ENCODE results near the gene APLP1. TPM values are rescaled to one million over a fixed set of nuclear protein-coding genes. Genes with fewer than 3 reads are reported as not detected.

Gene APLP1
- 0.99 and 2.6 TPM in 2 replicates for total RNA-seq
- 3.7 and 4.1 TPM in 2 replicates for polyA plus RNA-seq
- 7.0 and 7.5 TPM in 2 replicates for polyA plus RNA-seq (2012)
- polyA minus RNA-seq (ENCODE audit: low replicate concordance) = 0.47 and 3.3 TPM in 2 replicates

DNA sequence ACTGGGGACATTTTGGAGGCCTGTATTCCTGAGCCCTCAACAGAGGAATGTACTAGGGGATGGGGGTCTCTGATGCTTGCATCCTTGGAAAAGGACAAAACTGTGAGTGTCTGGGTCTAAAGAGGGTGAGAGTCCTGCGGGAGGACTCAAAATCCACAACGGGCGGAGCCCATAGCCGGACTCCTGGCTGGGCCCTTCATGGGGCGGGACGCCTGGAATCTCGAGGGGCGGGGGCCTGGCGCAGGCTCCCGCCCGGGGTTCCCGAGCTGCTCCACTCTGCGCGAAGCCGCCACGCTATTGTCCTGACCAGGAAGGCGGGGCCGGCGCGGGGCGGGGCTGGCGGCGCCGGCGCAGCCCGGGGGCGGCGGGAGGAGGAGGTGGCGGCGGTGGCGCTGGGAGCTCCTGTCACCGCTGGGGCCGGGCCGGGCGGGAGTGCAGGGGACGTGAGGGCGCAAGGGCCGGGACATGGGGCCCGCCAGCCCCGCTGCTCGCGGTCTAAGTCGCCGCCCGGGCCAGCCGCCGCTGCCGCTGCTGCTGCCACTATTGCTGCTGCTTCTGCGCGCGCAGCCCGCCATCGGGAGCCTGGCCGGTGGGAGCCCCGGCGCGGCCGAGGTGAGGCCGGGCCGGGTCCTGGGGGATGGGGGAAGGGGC lies at the start of gene APLP1:
TSS of gene APLP1 (plus strand) at position 403 of the 651 bp plus-strand sequence. CDS start at position 466, 63 bp downstream.
- Histone ChIP-seq H3K4me2 (ENCODE audit: extremely low read depth, insufficient read depth, low read length) (peak within 1 kb of the TSS; percentile 71), H3K27me3 (ENCODE audit: control insufficient read depth, insufficient read depth, low read length) (peaks cover 17% of the 10 kb centered on the region), H3K4me3 (replicated peaks in 1 of 4; ENCODE audit: control extremely low read depth in 1 of 4, insufficient read depth in 1 of 4, low read depth in 3 of 4, low read length in 4 of 4) (peak within 1 kb of the TSS; percentile 6 to 47 (median 18)), H3K36me3 (ENCODE audit: control insufficient read depth, insufficient read depth, low read length) (no peaks in the 10 kb centered on the region), H3K79me2 (ENCODE audit: control insufficient read depth, insufficient read depth, low read length) (no peaks in the 10 kb centered on the region), H2AFZ (ENCODE audit: low read length) (no peak within 1 kb of the TSS), H3K27ac (ENCODE audit: insufficient read depth, low read length) (no peak within 1 kb of the TSS), H3K4me1 (ENCODE audit: control insufficient read depth, extremely low read depth, insufficient read depth, low read length) (peaks cover 12% of the 10 kb centered on the region), H4K20me1 (ENCODE audit: control insufficient read depth, extremely low read depth, insufficient read depth, low read length) (no peaks in the 10 kb centered on the region), H3K9ac (ENCODE audit: insufficient read depth, low read length) (no peak within 1 kb of the TSS), H3K9me3 (ENCODE audit: control insufficient read depth, insufficient read depth, low read depth, low read length) (no peaks in the 10 kb centered on the region)
- TF ChIP-seq, protein P1, sequence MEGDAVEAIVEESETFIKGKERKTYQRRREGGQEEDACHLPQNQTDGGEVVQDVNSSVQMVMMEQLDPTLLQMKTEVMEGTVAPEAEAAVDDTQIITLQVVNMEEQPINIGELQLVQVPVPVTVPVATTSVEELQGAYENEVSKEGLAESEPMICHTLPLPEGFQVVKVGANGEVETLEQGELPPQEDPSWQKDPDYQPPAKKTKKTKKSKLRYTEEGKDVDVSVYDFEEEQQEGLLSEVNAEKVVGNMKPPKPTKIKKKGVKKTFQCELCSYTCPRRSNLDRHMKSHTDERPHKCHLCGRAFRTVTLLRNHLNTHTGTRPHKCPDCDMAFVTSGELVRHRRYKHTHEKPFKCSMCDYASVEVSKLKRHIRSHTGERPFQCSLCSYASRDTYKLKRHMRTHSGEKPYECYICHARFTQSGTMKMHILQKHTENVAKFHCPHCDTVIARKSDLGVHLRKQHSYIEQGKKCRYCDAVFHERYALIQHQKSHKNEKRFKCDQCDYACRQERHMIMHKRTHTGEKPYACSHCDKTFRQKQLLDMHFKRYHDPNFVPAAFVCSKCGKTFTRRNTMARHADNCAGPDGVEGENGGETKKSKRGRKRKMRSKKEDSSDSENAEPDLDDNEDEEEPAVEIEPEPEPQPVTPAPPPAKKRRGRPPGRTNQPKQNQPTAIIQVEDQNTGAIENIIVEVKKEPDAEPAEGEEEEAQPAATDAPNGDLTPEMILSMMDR (conservative IDR thresholded peaks at IDR 0.05 in 1 of 2, IDR thresholded peaks at IDR 0.05 in 1 of 2; ENCODE audit: low read depth in 1 of 2, low read length in 2 of 2) = no peak
- no peak for TF ChIP-seq EZH2 (IDR thresholded peaks at IDR 0.05; ENCODE audit: low read length, missing control alignments)
- peak in 1 of 2 donors; percentile 53 for DNase-seq (ENCODE audit: low read depth in 2 of 2)

DNA sequence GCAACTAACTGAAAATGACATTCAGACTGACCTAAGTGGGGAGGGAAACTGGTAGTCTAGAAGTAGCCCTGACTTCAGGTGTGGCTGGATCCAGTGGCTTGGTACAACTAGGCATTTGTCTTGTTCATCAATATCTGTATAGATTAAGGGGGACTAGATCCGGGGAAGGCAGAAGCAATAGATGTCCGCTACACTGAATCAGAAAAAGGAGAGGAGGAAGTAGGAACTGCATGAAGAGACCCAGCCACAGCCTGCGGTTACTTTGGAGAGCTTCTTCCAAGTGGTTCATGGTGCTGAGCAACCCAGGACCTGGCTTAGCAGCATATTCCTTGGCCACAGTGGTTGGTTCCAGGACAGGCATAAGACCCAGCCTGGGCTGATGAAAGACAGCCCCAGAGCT lies 45.8 kb upstream of the APLP1 start:
- Histone ChIP-seq H3K9me3 (ENCODE audit: control insufficient read depth, insufficient read depth, low read depth, low read length) (no peaks in the 10 kb centered on the region), H4K20me1 (ENCODE audit: control insufficient read depth, extremely low read depth, insufficient read depth, low read length) (no peaks in the 10 kb centered on the region), H3K4me1 (ENCODE audit: control insufficient read depth, extremely low read depth, insufficient read depth, low read length) (no peaks in the 10 kb centered on the region), H3K79me2 (ENCODE audit: control insufficient read depth, insufficient read depth, low read length) (no peaks in the 10 kb centered on the region), H3K9ac (ENCODE audit: insufficient read depth, low read length) (no peak overlapping the region), H2AFZ (ENCODE audit: low read length) (no peak overlapping the region), H3K36me3 (ENCODE audit: control insufficient read depth, insufficient read depth, low read length) (no peaks in the 10 kb centered on the region), H3K27ac (ENCODE audit: insufficient read depth, low read length) (no peak overlapping the region), H3K27me3 (ENCODE audit: control insufficient read depth, insufficient read depth, low read length) (no peaks in the 10 kb centered on the region), H3K4me2 (ENCODE audit: extremely low read depth, insufficient read depth, low read length) (no peak overlapping the region), H3K4me3 (replicated peaks in 1 of 4; ENCODE audit: control extremely low read depth in 1 of 4, insufficient read depth in 1 of 4, low read depth in 3 of 4, low read length in 4 of 4) (no peak overlapping the region)
- DNase-seq (ENCODE audit: low read depth in 2 of 2) = no peak
- TF ChIP-seq, protein P1 (conservative IDR thresholded peaks at IDR 0.05 in 1 of 2, IDR thresholded peaks at IDR 0.05 in 1 of 2; ENCODE audit: low read depth in 1 of 2, low read length in 2 of 2) = no peak
- TF ChIP-seq EZH2 (IDR thresholded peaks at IDR 0.05; ENCODE audit: low read length, missing control alignments) = no peak

DNA sequence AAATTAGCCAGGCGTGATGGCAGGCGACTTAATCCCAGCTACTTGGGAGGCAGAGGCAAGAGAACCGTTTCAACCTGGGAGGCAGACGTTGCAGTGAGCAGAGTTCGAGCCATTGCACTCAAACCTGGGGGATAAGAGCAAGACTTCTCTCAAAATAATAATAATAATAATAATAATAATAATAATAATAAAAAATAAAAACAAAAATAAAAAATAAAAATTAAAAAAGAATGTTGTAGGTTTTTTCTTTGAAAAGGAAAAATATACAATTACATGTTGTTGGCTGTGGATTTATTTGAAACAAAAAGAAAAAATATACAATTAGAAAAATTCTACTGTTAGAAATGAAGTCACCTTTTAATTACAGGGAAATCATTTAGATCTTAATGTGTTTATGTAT lies 44.2 kb upstream of the APLP1 start:
- Histone ChIP-seq H3K4me1 (ENCODE audit: control insufficient read depth, extremely low read depth, insufficient read depth, low read length) (no peaks in the 10 kb centered on the region), H3K36me3 (ENCODE audit: control insufficient read depth, insufficient read depth, low read length) (no peaks in the 10 kb centered on the region), H4K20me1 (ENCODE audit: control insufficient read depth, extremely low read depth, insufficient read depth, low read length) (no peaks in the 10 kb centered on the region), H2AFZ (ENCODE audit: low read length) (no peak overlapping the region), H3K27me3 (ENCODE audit: control insufficient read depth, insufficient read depth, low read length) (no peaks in the 10 kb centered on the region), H3K27ac (ENCODE audit: insufficient read depth, low read length) (no peak overlapping the region), H3K4me2 (ENCODE audit: extremely low read depth, insufficient read depth, low read length) (no peak overlapping the region), H3K9ac (ENCODE audit: insufficient read depth, low read length) (no peak overlapping the region), H3K4me3 (replicated peaks in 1 of 4; ENCODE audit: control extremely low read depth in 1 of 4, insufficient read depth in 1 of 4, low read depth in 3 of 4, low read length in 4 of 4) (no peak overlapping the region), H3K79me2 (ENCODE audit: control insufficient read depth, insufficient read depth, low read length) (no peaks in the 10 kb centered on the region), H3K9me3 (ENCODE audit: control insufficient read depth, insufficient read depth, low read depth, low read length) (no peaks in the 10 kb centered on the region)
- TF ChIP-seq, protein P1 (conservative IDR thresholded peaks at IDR 0.05 in 1 of 2, IDR thresholded peaks at IDR 0.05 in 1 of 2; ENCODE audit: low read depth in 1 of 2, low read length in 2 of 2) = no peak
- TF ChIP-seq EZH2 (IDR thresholded peaks at IDR 0.05; ENCODE audit: low read length, missing control alignments) = no peak
- no peak for DNase-seq (ENCODE audit: low read depth in 2 of 2)

Data from fibroblast of lung (primary cell).